BLaER1 treated with 17β-estradiol and CSF1 and Interleukin-3, amounts not matched to agents 10 nM and 100 nM (cell line): Measurements from ENCODE around the gene KIR2DL3.
"Not testable (repeated sequence)": the region's sequence is repeated elsewhere in the genome, so short reads cannot be mapped to it uniquely, and the experiment has no call there.

Experiments used
- H3K27ac ChIP-seq, 11 experiments: shearing (Covaris generic); formaldehyde crosslinking; 2 replicates each; pipeline ENCODE4 v1.8.1; 2022
- H3K27me3 ChIP-seq, 11 experiments: shearing (Covaris generic); formaldehyde crosslinking; 2 replicates each; pipeline ENCODE4 v1.8.1; 2022
- H3K36me3 ChIP-seq, 11 experiments: shearing (Covaris generic); formaldehyde crosslinking; 2 replicates each; pipeline ENCODE4 v1.8.1; 2022
- H3K4me1 ChIP-seq, 10 experiments: shearing (Covaris generic); formaldehyde crosslinking; 2 replicates each; pipeline ENCODE4 v1.8.1; 2022
- H3K4me2 ChIP-seq, 11 experiments: shearing (Covaris generic); formaldehyde crosslinking; 2 replicates each; pipeline ENCODE4 v1.8.1; 2022
- H3K4me3 ChIP-seq, 10 experiments: shearing (Covaris generic); formaldehyde crosslinking; 2 replicates each; pipeline ENCODE4 v1.8.1; 2022
- H3K9ac ChIP-seq, 11 experiments: shearing (Covaris generic); formaldehyde crosslinking; 2 replicates each; pipeline ENCODE4 v1.8.1; 2022
- H3K9me3 ChIP-seq, 11 experiments: shearing (Covaris generic); formaldehyde crosslinking; replicated peaks in 1 of 11; 2 replicates each; pipeline ENCODE4 v1.8.1; 2022
- H4K20me1 ChIP-seq, 11 experiments: shearing (Covaris generic); formaldehyde crosslinking; 2 replicates each; pipeline ENCODE4 v1.8.1; 2022
- Cebpa-rat ChIP-seq, 11 experiments: shearing (Covaris generic); IDR thresholded peaks; 2 replicates each; pipeline ENCODE4 v1.8.1; 2022

KIR2DL3 gene

GRCh38 chr19:54708781-54709180, 29.5 kb upstream of the KIR2DL3 start:
- no peak overlapping the region for H3K9ac ChIP-seq
- H3K9me3 ChIP-seq = 0 out of 22 replicates have a peak, but pooled peaks cover 0 to 6% (median 0%) of the 10 kb centered on the region in 11 experiments
- no peak overlapping the region for H3K4me3 ChIP-seq
- H3K27ac ChIP-seq = peak overlapping the region in 5 of 11 experiments; percentile 22 to 52 (median 30); a peak in 5 of 22 replicates
- no peaks in the 10 kb centered on the region for H3K36me3 ChIP-seq
- peak overlapping the region; percentile 27 to 90 (median 77) for H3K4me2 ChIP-seq
- H3K4me1 ChIP-seq = peaks cover 13 to 33% (median 30%) of the 10 kb centered on the region in 10 experiments
- TF ChIP-seq Cebpa-rat (IDR thresholded peaks at IDR 0.05) = no peak
- no peaks in the 10 kb centered on the region for H4K20me1 ChIP-seq
- no peaks in the 10 kb centered on the region for H3K27me3 ChIP-seq

- H3K9me3 ChIP-seq = 0 out of 22 replicates have a peak, but pooled peaks cover 0 to 6% (median 0%) of the 10 kb centered on the region in 11 experiments
- no peak for TF ChIP-seq Cebpa-rat (IDR thresholded peaks at IDR 0.05)
- no peak overlapping the region for H3K9ac ChIP-seq
- peaks cover 13 to 33% (median 30%) of the 10 kb centered on the region in 10 experiments for H3K4me1 ChIP-seq
- H3K27ac ChIP-seq = peak overlapping the region in 2 of 11 experiments; percentile 27 to 52; a peak in 1 of 22 replicates
- no peaks in the 10 kb centered on the region for H3K36me3 ChIP-seq
- H3K4me3 ChIP-seq = no peak overlapping the region
- H3K4me2 ChIP-seq = peak overlapping the region in 10 of 11 experiments; percentile 28 to 90 (median 74); a peak in 15 of 22 replicates
- no peaks in the 10 kb centered on the region for H3K27me3 ChIP-seq
- no peaks in the 10 kb centered on the region for H4K20me1 ChIP-seq
Observed at GRCh38 chr19:54709212-54709948, 28.9 kb upstream of the KIR2DL3 start.

GRCh38 chr19:54709956-54710355, 28.4 kb upstream of the KIR2DL3 start:
- peak overlapping the region in 6 of 11 experiments; percentile 13 to 30 (median 18); a peak in 6 of 22 replicates for H3K4me2 ChIP-seq
- H3K27me3 ChIP-seq, H3K9me3 ChIP-seq, H3K27ac ChIP-seq, H4K20me1 ChIP-seq, H3K9ac ChIP-seq, H3K36me3 ChIP-seq, H3K4me3 ChIP-seq: not testable (repeated sequence)
- peaks cover 13 to 33% (median 30%) of the 10 kb centered on the region in 10 experiments for H3K4me1 ChIP-seq

DNA sequence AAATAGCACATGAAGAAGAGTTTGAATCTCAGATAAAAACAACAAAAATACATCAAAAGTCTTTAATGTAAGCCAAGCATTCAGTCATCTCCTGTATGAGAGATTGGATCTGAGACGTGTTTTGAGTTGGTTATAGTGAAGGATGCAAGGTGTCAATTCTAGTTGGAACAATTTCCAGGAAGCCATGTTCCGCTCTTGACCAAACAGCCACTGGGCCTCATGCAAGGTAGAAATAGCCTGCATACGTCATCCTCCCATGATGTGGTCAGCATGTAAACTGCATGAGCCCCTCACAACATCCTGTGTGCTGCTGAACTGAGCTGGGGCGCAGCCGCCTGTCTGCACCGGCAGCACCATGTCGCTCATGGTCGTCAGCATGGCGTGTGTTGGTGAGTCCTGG, 14.2 kb upstream of the KIR2DL3 start, which contains the start of gene KIR3DL3:
Gene KIR3DL3 (plus strand): TSS at position 301 of the 400 bp plus-strand sequence. CDS start 55 bp downstream, at position 356.
- TF ChIP-seq Cebpa-rat (IDR thresholded peaks at IDR 0.05) = no peak
- H3K27ac ChIP-seq = no peak within 1 kb of the TSS
- H3K4me2 ChIP-seq = no peak within 1 kb of the TSS
- no peaks in the 10 kb centered on the region for H3K4me1 ChIP-seq
- peaks cover 15 to 48% (median 28%) of the 10 kb centered on the region in 11 experiments for H3K9me3 ChIP-seq
- H3K9ac ChIP-seq = no peak within 1 kb of the TSS
- no peak within 1 kb of the TSS for H3K4me3 ChIP-seq
- H3K36me3 ChIP-seq = no peaks in the 10 kb centered on the region
- H4K20me1 ChIP-seq = no peaks in the 10 kb centered on the region
- H3K27me3 ChIP-seq = no peaks in the 10 kb centered on the region

GRCh38 chr19:54724644-54725043, 13.7 kb upstream of the KIR2DL3 start:
- no peak overlapping the region for H3K9ac ChIP-seq
- TF ChIP-seq Cebpa-rat (IDR thresholded peaks at IDR 0.05) = no peak
- H4K20me1 ChIP-seq = no peaks in the 10 kb centered on the region
- H3K36me3 ChIP-seq = no peaks in the 10 kb centered on the region
- no peak overlapping the region for H3K27ac ChIP-seq
- H3K4me1 ChIP-seq = no peaks in the 10 kb centered on the region
- H3K27me3 ChIP-seq = no peaks in the 10 kb centered on the region
- no peak overlapping the region for H3K4me3 ChIP-seq
- H3K9me3 ChIP-seq = peaks cover 15 to 43% (median 24%) of the 10 kb centered on the region in 11 experiments
- no peak overlapping the region for H3K4me2 ChIP-seq

- no peak overlapping the region for H3K9ac ChIP-seq
- H3K27ac ChIP-seq = no peak overlapping the region
- no peaks in the 10 kb centered on the region for H3K27me3 ChIP-seq
- no peak overlapping the region for H3K4me2 ChIP-seq
- peaks cover 15 to 38% (median 20%) of the 10 kb centered on the region in 11 experiments for H3K9me3 ChIP-seq
- H4K20me1 ChIP-seq = no peaks in the 10 kb centered on the region
- no peaks in the 10 kb centered on the region for H3K36me3 ChIP-seq
- no peaks in the 10 kb centered on the region for H3K4me1 ChIP-seq
- TF ChIP-seq Cebpa-rat (IDR thresholded peaks at IDR 0.05) = no peak
- H3K4me3 ChIP-seq = no peak overlapping the region
Observed at GRCh38 chr19:54725321-54725720, 13.0 kb upstream of the KIR2DL3 start.

DNA sequence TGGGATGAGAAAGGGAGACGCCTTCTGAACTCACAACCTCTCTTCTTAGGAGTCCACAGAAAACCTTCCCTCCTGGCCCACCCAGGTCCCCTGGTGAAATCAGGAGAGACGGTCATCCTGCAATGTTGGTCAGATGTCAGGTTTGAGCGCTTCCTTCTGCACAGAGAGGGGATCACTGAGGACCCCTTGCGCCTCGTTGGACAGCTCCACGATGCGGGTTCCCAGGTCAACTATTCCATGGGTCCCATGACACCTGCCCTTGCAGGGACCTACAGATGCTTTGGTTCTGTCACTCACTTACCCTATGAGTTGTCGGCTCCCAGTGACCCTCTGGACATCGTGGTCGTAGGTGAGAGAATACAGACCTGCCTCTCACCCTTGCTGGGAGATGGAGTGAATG, 10.8 kb upstream of the KIR2DL3 start:
- H3K36me3 ChIP-seq = no peaks in the 10 kb centered on the region
- no peak for TF ChIP-seq Cebpa-rat (IDR thresholded peaks at IDR 0.05)
- no peak overlapping the region for H3K9ac ChIP-seq
- no peak overlapping the region for H3K4me2 ChIP-seq
- no peaks in the 10 kb centered on the region for H3K27me3 ChIP-seq
- H4K20me1 ChIP-seq = no peaks in the 10 kb centered on the region
- no peak overlapping the region for H3K4me3 ChIP-seq
- no peak overlapping the region for H3K27ac ChIP-seq
- H3K9me3 ChIP-seq = peaks cover 0 to 21% (median 4%) of the 10 kb centered on the region in 11 experiments; a peak in 7 of 22 replicates
- peaks cover 0 to 15% (median 0%) of the 10 kb centered on the region in 10 experiments; a peak in 5 of 20 replicates for H3K4me1 ChIP-seq

GRCh38 chr19:54728167-54728566, 10.1 kb upstream of the KIR2DL3 start:
- Histone ChIP-seq H3K27me3 (no peaks in the 10 kb centered on the region), H3K4me1 (peaks cover 0 to 15% (median 0%) of the 10 kb centered on the region in 10 experiments; a peak in 5 of 20 replicates), H3K9me3 (peaks cover 0 to 24% (median 4%) of the 10 kb centered on the region in 11 experiments; a peak in 8 of 22 replicates), H3K27ac (no peak overlapping the region), H3K4me3 (no peak overlapping the region), H3K9ac (no peak overlapping the region), H3K36me3 (no peaks in the 10 kb centered on the region), H3K4me2 (no peak overlapping the region), H4K20me1 (no peaks in the 10 kb centered on the region)
- TF ChIP-seq Cebpa-rat (IDR thresholded peaks at IDR 0.05) = no peak

GRCh38 chr19:54729416-54730188, 8.7 kb upstream of the KIR2DL3 start:
- Histone ChIP-seq H3K4me2 (no peak overlapping the region), H4K20me1 (no peaks in the 10 kb centered on the region), H3K9ac (no peak overlapping the region), H3K36me3 (no peaks in the 10 kb centered on the region), H3K9me3 (peaks cover 5 to 36% (median 15%) of the 10 kb centered on the region in 11 experiments; a peak in 20 of 22 replicates), H3K27me3 (no peaks in the 10 kb centered on the region), H3K27ac (no peak overlapping the region), H3K4me1 (peaks cover 0 to 15% (median 0%) of the 10 kb centered on the region in 10 experiments; a peak in 5 of 20 replicates), H3K4me3 (no peak overlapping the region)
- TF ChIP-seq Cebpa-rat (IDR thresholded peaks at IDR 0.05) = no peak
